Skeletal muscle cell (primary cell): ENCODE measurements around the gene PACSIN1.

Experiments
- DNase-seq: peaks from one replicate; pipeline ENCODE4 v3.0.0-alpha.2; 2010; ENCODE audit warnings: low read depth
- H3K4me3 ChIP-seq: 2 replicates; pipeline ENCODE4 v1.5.1; 2011; ENCODE audit warnings: low read depth, mild to moderate bottlenecking, control low read depth, low read length, moderate library complexity

Gene PACSIN1

GRCh38 chr6:34465531-34466241 lies at the start of gene PACSIN1:
TSS of gene PACSIN1 (plus strand) at chr6:34466076. CDS start at chr6:34526306, 60,230 bp downstream.
- no peak for DNase-seq
- peak within 1 kb of the TSS; percentile 34 for H3K4me3 ChIP-seq

- DNase-seq, result no peak
- no peak overlapping the region for H3K4me3 ChIP-seq
These were observed 49.0 kb upstream of the PACSIN1 start for GRCh38 chr6:34416877-34417371.

- H3K4me3 ChIP-seq, result no peak overlapping the region
- DNase-seq, result no peak
These were observed 47.5 kb upstream of the PACSIN1 start for GRCh38 chr6:34418367-34418766.

- no peak for DNase-seq
- no peak overlapping the region for H3K4me3 ChIP-seq
These were observed 42.6 kb upstream of the PACSIN1 start for GRCh38 chr6:34423254-34423653.

- peak overlapping the region; percentile 95 for H3K4me3 ChIP-seq
These were observed 41.4 kb upstream of the PACSIN1 start for GRCh38 chr6:34424200-34425131.

GRCh38 chr6:34425132-34425497 lies 40.8 kb upstream of the PACSIN1 start:
- DNase-seq, result no peak
- peak overlapping the region; percentile 95 for H3K4me3 ChIP-seq

More at GRCh38 chr6:34424200-34425131, 41.4 kb upstream of the PACSIN1 start:
- DNase-seq, result no peak

GRCh38 chr6:34425498-34426410 lies 40.1 kb upstream of the PACSIN1 start, which contains the start of gene RPS10:
TSS of gene RPS10 (minus strand) at chr6:34426069. CDS start at chr6:34425221, 848 bp downstream.
- DNase-seq, result peak; percentile 75
- H3K4me3 ChIP-seq, result peak within 1 kb of the TSS; percentile 95

- no peak for DNase-seq
- no peak overlapping the region for H3K4me3 ChIP-seq
These were observed 30.0 kb upstream of the PACSIN1 start for GRCh38 chr6:34435916-34436315.

- no peak for DNase-seq
- H3K4me3 ChIP-seq, result no peak overlapping the region
These were observed 28.9 kb upstream of the PACSIN1 start for GRCh38 chr6:34436803-34437643.

- no peak overlapping the region for H3K4me3 ChIP-seq
- DNase-seq, result no peak
These were observed 28.3 kb upstream of the PACSIN1 start for GRCh38 chr6:34437644-34437970.

GRCh38 chr6:34438705-34439104 lies 27.2 kb upstream of the PACSIN1 start:
- no peak overlapping the region for H3K4me3 ChIP-seq
- no peak for DNase-seq

GRCh38 chr6:34439442-34439841 lies 26.4 kb upstream of the PACSIN1 start:
- no peak for DNase-seq
- H3K4me3 ChIP-seq, result no peak overlapping the region

- no peak overlapping the region for H3K4me3 ChIP-seq
- DNase-seq, result no peak
These were observed 24.4 kb upstream of the PACSIN1 start for GRCh38 chr6:34441526-34441925.

GRCh38 chr6:34445313-34445860 lies 20.5 kb upstream of the PACSIN1 start:
- no peak for DNase-seq
- no peak overlapping the region for H3K4me3 ChIP-seq

- H3K4me3 ChIP-seq, result no peak overlapping the region
- DNase-seq, result no peak
These were observed 18.5 kb upstream of the PACSIN1 start for GRCh38 chr6:34447386-34447785.

- no peak for DNase-seq
- no peak overlapping the region for H3K4me3 ChIP-seq
These were observed 18.0 kb upstream of the PACSIN1 start for GRCh38 chr6:34447910-34448309.

GRCh38 chr6:34451192-34451591 lies 14.7 kb upstream of the PACSIN1 start:
- no peak overlapping the region for H3K4me3 ChIP-seq
- DNase-seq, result no peak

GRCh38 chr6:34455831-34456230 lies 10.0 kb upstream of the PACSIN1 start:
- no peak for DNase-seq
- no peak overlapping the region for H3K4me3 ChIP-seq
